GM18907 (cell line): ENCODE results near the gene ATXN2.
"Not testable (repeated sequence)": the region's sequence is repeated elsewhere in the genome, so short reads cannot be mapped to it uniquely, and the experiment has no call there.

Experiments
- ATAC-seq: cut with Tn5 transposase; IDR thresholded peaks from one replicate; pipeline ENCODE4 v1.9.1; 2021; ENCODE audit warnings: mild to moderate bottlenecking, moderate library complexity; ENCODE audit not compliant: unreplicated experiment

The ATXN2 gene

GRCh38 chr12:111578276-111578970 lies 20.7 kb downstream of the ATXN2 start:
- ATAC-seq, result no peak

- ATAC-seq, result no peak
Observed at GRCh38 chr12:111574797-111575443, 24.2 kb downstream of the ATXN2 start.

GRCh38 chr12:111573476-111573875 lies 25.6 kb downstream of the ATXN2 start:
- no peak for ATAC-seq

GRCh38 chr12:111570084-111570961 lies 28.8 kb downstream of the ATXN2 start:
- ATAC-seq, result no peak

- ATAC-seq, result no peak
Observed at GRCh38 chr12:111569363-111570083, 29.6 kb downstream of the ATXN2 start.

- ATAC-seq, result not testable (repeated sequence)
Observed at GRCh38 chr12:111560844-111561243, 38.3 kb downstream of the ATXN2 start.

GRCh38 chr12:111558107-111558376 lies 41.1 kb downstream of the ATXN2 start:
- no peak for ATAC-seq

GRCh38 chr12:111557271-111558106 lies 41.6 kb downstream of the ATXN2 start:
- ATAC-seq, result no peak

GRCh38 chr12:111556676-111557075 lies 42.4 kb downstream of the ATXN2 start:
- ATAC-seq, result no peak

- not testable (repeated sequence) for ATAC-seq
Observed at GRCh38 chr12:111555313-111555712, 43.8 kb downstream of the ATXN2 start.

- no peak for ATAC-seq
Observed at GRCh38 chr12:111546758-111547383, 52.2 kb downstream of the ATXN2 start.

- no peak for ATAC-seq
Observed at GRCh38 chr12:111546171-111546570, 52.9 kb downstream of the ATXN2 start.

GRCh38 chr12:111544032-111544431 lies 55.1 kb downstream of the ATXN2 start:
- no peak for ATAC-seq

- ATAC-seq, result no peak
Observed at GRCh38 chr12:111532751-111533150, 66.4 kb downstream of the ATXN2 start.

- no peak for ATAC-seq
Observed at GRCh38 chr12:111529424-111530368, 69.4 kb downstream of the ATXN2 start.

GRCh38 chr12:111523587-111524167 lies 75.4 kb downstream of the ATXN2 start:
- no peak for ATAC-seq

GRCh38 chr12:111521801-111522200 lies 77.3 kb downstream of the ATXN2 start:
- ATAC-seq, result no peak

- ATAC-seq, result no peak
Observed at GRCh38 chr12:111519937-111520336, 79.2 kb downstream of the ATXN2 start.
